Measurements from ENCODE around the gene IPO9.
"Not testable (repeated sequence)": the region's sequence is repeated elsewhere in the genome, so short reads cannot be mapped to it uniquely, and the experiment has no call there.

IPO9 gene

GRCh38 chr1:201845331-201846083, 16.6 kb downstream of the IPO9 start:
- in situ Hi-C loops (cut with MboI; ENCODE audit: low sequenced_read_pairs): no loop called here

- in situ Hi-C loops (cut with MboI; ENCODE audit: low sequenced_read_pairs): no loop called here
Measured at GRCh38 chr1:201847150-201847549, 18.2 kb downstream of the IPO9 start.

- in situ Hi-C loops (cut with MboI; ENCODE audit: low sequenced_read_pairs): no loop called here
Measured at GRCh38 chr1:201848230-201848629, 19.3 kb downstream of the IPO9 start.

- in situ Hi-C loops (cut with MboI; ENCODE audit: low sequenced_read_pairs): no loop called here
Measured at GRCh38 chr1:201849372-201850052, 20.6 kb downstream of the IPO9 start.

- in situ Hi-C loops (cut with MboI; ENCODE audit: low sequenced_read_pairs): no loop called here
Measured at GRCh38 chr1:201850053-201850397, 21.1 kb downstream of the IPO9 start.

GRCh38 chr1:201851949-201852348, 23.0 kb downstream of the IPO9 start:
- in situ Hi-C loops (cut with MboI; ENCODE audit: low sequenced_read_pairs): no loop called here

- in situ Hi-C loops (cut with MboI; ENCODE audit: low sequenced_read_pairs): not testable (repeated sequence)
Measured at GRCh38 chr1:201856722-201857121, 27.8 kb downstream of the IPO9 start.

- in situ Hi-C loops (cut with MboI; ENCODE audit: low sequenced_read_pairs): no loop called here
Measured at GRCh38 chr1:201859424-201859823, 30.5 kb downstream of the IPO9 start.

GRCh38 chr1:201861448-201861847, 32.5 kb downstream of the IPO9 start:
- in situ Hi-C loops (cut with MboI; ENCODE audit: low sequenced_read_pairs): no loop called here

GRCh38 chr1:201870397-201870796, 41.4 kb downstream of the IPO9 start:
- in situ Hi-C loops (cut with MboI; ENCODE audit: low sequenced_read_pairs): no loop called here

- in situ Hi-C loops (cut with MboI; ENCODE audit: low sequenced_read_pairs): no loop called here
Measured at GRCh38 chr1:201874672-201875071, 45.7 kb downstream of the IPO9 start.

- in situ Hi-C loops (cut with MboI; ENCODE audit: low sequenced_read_pairs): no loop called here
Measured at GRCh38 chr1:201876148-201876818, 47.3 kb downstream of the IPO9 start.

GRCh38 chr1:201877877-201878401, 49.0 kb downstream of the IPO9 start:
- in situ Hi-C loops (cut with MboI; ENCODE audit: low sequenced_read_pairs): no loop called here

- in situ Hi-C loops (cut with MboI; ENCODE audit: low sequenced_read_pairs): no loop called here
Measured at GRCh38 chr1:201880928-201881571, 52.1 kb downstream of the IPO9 start.

- in situ Hi-C loops (cut with MboI; ENCODE audit: low sequenced_read_pairs): no loop called here
Measured at GRCh38 chr1:201881617-201882016, 52.7 kb downstream of the IPO9 start.

GRCh38 chr1:201882665-201883132, 53.7 kb downstream of the IPO9 start:
- in situ Hi-C loops (cut with MboI; ENCODE audit: low sequenced_read_pairs): no loop called here

GRCh38 chr1:201883266-201883665, 54.3 kb downstream of the IPO9 start:
- in situ Hi-C loops (cut with MboI; ENCODE audit: low sequenced_read_pairs): no loop called here

- in situ Hi-C loops (cut with MboI; ENCODE audit: low sequenced_read_pairs): no loop called here
Measured at GRCh38 chr1:201883786-201884185, 54.8 kb downstream of the IPO9 start.

- in situ Hi-C loops (cut with MboI; ENCODE audit: low sequenced_read_pairs): no loop called here
Measured at GRCh38 chr1:201884425-201884824, 55.5 kb downstream of the IPO9 start.

- in situ Hi-C loops (cut with MboI; ENCODE audit: low sequenced_read_pairs): no loop called here
Measured at GRCh38 chr1:201885531-201886075, 56.6 kb downstream of the IPO9 start.

Data from hTERT RPE-1 (cell line).